ENCODE measurements around the gene SCFD2.

DNA sequence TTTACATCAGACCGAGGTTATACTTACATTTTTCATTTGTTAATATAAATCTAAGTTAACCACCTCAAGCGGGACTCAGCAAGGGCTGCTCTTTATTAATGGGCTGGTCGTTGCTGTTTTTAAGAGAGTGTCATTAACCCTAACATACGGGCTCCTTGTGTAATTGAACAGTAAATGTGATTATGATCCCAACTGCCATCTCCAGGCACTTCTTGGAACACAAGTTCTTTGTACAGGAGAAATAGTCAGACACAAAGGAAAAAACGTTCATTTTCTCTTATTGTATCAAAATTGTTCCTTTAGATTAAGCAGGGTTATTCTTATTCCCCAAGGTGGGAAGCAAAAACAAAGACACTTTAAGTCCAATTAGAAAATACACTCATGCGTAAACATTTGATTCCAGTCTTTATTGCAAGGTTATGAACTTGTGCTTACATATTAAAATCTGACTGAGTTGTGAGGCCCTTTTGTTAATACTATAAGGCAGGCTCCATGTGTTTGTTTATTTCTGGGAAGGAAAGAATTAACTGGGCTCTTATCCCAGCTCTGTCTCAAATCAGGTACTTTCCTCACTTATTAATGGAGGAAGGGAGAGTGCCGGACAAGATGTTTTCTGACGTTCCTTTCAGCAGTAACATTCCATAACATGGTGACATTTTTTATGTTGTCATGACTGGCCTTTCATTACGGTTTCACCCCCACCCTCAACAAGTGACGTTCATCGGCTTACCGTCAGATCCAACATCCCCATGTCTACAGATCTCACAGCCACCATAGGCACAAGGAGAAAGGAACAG, 407.8 kb downstream of the SCFD2 start:
- no peak for TF ChIP-seq CTCF (IDR thresholded peaks at IDR 0.05; ENCODE audit: low read depth, low read length)
- TF ChIP-seq EZH2phosphoT487 (IDR thresholded peaks at IDR 0.05; ENCODE audit: low read depth): no peak
